GM19452 (cell line): ENCODE measurements around the gene IL11.
"Not testable (repeated sequence)": the region's sequence is repeated elsewhere in the genome, so short reads cannot be mapped to it uniquely, and the experiment has no call there.

ENCODE experiments used
- ATAC-seq: cut with Tn5 transposase; IDR thresholded peaks from one replicate; pipeline ENCODE4 v1.9.1; 2021; ENCODE audit not compliant: unreplicated experiment

The IL11 gene

DNA sequence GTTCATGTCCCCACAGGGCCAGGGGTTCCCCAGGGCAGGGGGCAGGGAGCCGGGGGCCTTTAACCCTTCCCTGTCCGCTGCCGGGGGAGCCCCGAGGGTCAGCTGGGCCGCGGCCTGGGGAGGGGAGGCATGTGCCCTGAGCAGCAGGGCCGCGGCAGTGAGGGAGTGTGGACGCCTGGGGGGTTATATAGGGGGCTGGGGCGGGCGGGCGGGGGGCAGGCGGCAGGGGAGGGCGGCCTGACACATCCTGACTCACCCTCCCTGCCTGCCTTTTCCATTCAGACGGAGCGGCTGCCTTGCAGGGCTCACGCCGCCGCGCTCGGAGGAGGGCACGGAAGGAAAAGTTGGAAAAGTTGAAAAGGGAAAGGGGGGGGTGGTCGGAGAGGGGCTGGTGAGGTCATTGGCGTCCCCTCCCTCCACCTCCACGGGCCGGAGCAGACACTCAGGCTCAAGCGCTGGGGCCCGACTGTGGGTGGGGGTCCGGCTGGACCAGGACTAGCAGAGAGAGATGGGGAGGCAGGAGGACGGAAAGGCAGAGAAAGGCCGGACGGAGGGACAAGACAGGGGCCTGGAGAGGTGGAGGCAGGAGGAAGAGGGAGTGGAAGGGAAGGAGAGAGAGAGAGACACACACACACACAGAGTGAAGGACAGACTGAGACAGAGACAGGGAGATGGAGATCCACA, at the start of gene IL11:
TSS of gene IL11 (minus strand) at position 159 of the 684 bp plus-strand sequence. CDS start at position 6, 153 bp downstream.
- ATAC-seq = no peak

GRCh38 chr19:55419624-55420236, 49.5 kb upstream of the IL11 start:
- ATAC-seq = no peak

- no peak for ATAC-seq
Measured at GRCh38 chr19:55419103-55419502, 48.8 kb upstream of the IL11 start.

DNA sequence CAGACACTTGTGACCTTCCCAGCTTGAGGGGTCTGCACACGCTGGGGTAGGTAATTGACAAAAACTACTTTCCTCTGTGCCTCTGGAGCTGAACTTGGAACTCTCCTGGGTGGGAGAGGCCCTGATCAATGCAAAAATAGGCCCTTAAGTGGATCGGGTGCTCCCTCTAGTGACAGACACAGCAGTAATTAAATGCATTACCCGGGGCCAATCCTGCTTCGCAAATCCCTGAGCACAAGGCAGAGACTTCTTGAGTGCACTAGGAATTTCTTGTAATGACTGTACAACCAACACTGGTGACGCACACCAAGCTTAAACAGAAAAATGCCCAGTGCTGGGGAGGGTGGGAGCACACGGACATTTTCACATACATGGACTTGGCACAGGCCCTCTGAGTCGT, 47.9 kb upstream of the IL11 start:
- no peak for ATAC-seq

DNA sequence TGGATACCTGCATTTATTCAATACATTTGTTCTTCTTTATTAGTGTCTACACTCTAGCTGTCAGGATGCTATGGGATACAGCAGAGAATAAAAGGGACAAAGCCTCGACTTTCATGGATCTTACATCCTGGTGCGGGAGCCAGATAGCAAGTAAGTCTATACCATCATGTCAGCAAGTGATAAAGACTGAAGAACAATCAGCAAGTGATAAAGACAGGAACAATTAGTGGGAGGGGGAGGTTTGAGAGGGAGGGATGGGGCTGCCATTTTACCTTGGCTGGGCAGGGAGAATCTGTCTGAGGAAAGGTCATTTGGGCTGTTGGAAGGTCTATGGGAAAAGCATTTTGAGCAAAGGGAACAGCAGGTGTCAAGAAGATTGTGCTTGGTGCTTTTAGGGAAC, 39.9 kb upstream of the IL11 start:
- no peak for ATAC-seq

DNA sequence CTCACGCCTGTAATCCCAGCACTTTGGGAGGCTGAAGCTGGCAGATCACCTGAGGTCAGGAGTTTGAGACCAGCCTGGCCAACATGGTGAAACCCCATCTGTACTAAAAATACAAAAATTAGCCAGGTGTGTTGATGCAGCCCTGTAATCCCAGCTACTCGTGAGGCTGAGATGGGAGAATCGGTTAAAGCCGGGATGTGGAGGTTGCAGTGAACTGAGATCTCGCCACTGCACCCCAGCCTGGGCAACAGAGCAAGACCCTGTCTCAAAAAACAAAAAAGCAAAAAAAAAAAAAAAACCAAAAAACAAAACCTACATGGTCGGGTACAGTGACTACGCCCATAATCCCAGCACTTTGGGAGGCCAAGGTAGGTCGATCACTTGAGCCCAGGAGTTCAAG, 38.9 kb upstream of the IL11 start:
- not testable (repeated sequence) for ATAC-seq

GRCh38 chr19:55408533-55408872, 38.2 kb upstream of the IL11 start:
- ATAC-seq = no peak

GRCh38 chr19:55407800-55408532, 37.7 kb upstream of the IL11 start:
- peak; percentile 79 for ATAC-seq

DNA sequence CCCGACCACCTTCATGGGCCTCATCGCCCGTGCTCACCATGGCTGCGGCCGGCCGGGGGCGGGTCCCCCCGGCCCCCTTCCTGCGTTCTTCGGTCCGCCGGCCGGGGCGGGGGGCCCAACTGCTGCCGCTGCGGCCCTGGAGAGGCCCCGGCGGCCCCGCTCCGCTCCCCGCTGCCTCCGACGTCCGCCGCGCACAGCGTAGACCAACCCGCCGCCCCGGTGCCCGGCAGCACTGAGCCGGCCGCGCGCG, 37.2 kb upstream of the IL11 start, which contains the start of gene UBE2S:
TSS of gene UBE2S (minus strand) at position 239 of the 250 bp plus-strand sequence. CDS start at position 40, 199 bp downstream.
- peak; percentile 27 for ATAC-seq

DNA sequence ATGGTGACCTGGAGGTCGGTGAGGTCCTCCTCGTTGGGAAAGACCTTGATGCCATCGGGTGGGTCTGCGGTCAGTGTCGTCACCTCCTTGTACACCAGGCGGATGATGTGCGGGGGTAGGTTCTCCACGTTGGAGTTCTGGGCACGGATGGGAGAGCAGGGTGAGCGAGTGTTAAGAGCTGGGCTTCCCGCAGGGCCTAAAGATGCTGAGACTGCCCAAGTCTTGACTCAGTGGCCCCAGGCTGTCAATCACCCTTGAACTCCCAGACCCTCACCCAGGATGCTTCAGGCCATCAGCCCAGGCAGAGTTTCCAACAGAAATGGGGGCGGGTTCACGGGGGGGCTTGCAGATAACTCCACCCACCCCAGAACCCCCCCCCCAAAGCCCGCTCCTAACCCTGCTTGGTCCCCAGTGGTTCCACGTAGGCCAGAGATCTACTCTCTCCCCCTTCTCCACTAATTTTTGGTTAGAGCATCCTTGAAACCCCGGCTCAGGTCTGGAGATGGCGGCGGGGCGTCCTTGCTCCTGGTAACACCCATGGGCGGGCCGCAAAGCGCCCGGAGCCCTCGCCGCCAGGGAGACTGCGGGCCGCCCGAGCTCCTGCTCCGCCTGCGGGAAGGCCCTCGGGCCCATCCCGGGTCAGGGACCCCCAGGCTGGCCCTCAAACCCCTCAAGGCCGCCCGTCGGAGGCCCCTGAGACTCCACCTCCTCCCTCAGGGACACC, 36.7 kb upstream of the IL11 start:
- no peak for ATAC-seq

- ATAC-seq = no peak
Measured at GRCh38 chr19:55406091-55406825, 36.0 kb upstream of the IL11 start.

GRCh38 chr19:55405638-55406037, 35.4 kb upstream of the IL11 start:
- ATAC-seq = no peak

- ATAC-seq = no peak
Measured at GRCh38 chr19:55402509-55402908, 32.2 kb upstream of the IL11 start.

DNA sequence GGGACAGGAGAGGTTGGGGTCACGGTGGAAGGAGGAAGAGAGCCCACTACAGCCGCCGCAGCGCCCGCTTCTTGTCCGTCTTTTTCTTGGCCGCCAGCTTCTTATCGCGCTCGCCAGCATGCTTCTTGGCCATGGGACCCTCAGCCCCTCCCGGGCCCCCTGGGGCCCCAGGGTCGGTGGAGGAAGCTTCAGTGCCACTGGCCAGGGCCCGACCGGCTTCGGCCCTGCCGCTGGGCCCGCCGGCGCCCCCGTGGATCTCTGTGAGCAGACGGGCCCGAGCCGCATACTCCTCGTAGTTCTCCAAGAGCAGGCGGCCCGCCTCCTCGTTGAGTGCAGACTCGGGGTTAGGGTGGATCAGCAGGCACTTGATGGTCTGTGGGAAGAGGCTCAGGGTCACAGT, 31.1 kb upstream of the IL11 start:
- not testable (repeated sequence) for ATAC-seq

DNA sequence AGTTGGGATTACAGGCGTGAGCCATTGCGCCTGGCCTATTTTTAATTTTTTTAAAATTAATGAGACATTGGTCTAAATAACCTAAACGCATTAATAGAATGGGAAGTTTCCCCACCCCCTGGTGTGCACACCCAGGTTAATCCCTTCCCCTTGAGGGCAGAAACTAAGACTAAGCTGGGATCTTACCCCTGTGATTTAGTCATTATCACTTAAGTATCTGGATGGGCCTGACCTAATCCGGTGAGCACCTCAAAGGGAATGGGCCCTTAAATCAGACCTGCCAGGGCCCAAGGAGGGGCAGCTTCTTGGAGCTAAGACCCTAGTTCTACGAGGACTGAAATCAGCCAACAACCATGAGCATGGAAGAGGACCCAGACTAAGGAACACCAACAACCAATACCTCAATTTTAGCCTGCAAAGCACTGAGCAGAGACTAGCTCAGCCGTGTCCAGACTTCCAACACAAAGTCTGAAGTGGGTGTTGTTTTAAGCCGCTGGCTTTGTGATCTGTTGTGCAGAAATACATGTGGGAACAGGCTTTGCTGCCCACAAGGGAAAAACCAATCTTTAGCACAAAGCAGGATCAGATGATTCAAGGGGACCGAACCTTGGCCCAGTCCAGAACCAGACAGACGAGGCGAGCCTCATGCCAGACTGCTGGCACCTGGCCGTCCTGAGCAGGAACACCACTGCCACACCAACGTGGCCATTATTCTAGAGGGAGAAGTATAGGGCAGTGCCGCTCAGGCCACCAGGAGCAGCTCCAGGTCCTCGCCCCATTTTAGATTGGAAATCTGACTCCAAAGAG, 30.2 kb upstream of the IL11 start:
- no peak for ATAC-seq

- ATAC-seq = no peak
Measured at GRCh38 chr19:55398200-55398925, 28.1 kb upstream of the IL11 start.

DNA sequence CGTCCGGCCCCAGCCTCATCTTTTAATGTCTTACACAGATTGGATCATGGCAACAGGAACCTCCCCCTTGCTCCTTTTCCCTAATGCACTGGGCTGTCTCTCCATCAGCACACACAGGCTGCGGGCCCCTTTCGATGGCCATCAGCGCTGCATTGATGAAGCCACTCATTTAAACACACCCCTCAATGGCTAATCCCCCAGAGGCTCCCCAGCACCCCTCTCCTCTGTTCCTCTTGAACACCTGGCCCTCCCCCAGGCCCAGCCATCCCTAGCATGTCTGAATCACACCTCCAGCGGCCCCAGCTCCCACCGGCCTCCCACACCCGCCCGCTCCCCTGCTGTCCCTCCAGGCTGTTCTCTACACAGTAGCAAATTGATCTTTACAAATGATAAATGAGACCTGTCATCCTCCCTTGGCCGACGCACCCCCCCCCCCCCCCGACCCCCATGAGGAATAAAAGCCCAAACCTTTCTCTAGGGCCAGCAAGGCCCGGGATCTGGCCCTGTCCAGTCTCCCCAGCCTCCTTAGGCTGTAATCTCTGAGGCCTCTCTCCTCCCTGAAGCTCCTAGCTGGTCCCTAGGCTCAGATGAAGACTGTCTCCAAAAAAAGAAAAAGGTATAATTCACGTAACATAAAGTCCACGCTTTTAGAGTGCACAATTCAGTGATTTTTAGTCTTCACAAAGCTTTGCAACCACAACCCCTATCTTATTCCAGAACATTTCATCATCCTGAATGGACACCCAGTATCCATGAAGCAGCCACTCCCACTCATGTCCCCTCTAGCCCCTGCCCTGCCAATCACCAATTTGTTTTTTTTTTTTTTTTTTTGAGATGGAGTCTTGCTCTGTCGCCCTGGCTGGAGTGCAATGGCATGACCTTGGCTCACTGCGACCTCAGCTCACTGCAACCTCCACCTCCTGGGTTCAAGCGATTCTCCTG, 22.8 kb upstream of the IL11 start:
- no peak for ATAC-seq
